OCI-LY7 (cell line): ENCODE results near the gene SPATA3. TPM values are rescaled to one million over a fixed set of nuclear protein-coding genes. Genes with fewer than 3 reads are reported as not detected.
"Not testable (repeated sequence)": the region's sequence is repeated elsewhere in the genome, so short reads cannot be mapped to it uniquely, and the experiment has no call there.

ENCODE experiments used
- BruUV-seq: library from RNA; stranded (reverse); fragments of 400-500 nt; replicated peaks from 2 replicates; lab custom pipeline; 2021; lab: Mats Ljungman, UMichigan
- CTCF ChIA-PET: fragments of 300-600 bp; sonication (Branson Sonifier 250); formaldehyde crosslinking; loops from one replicate; lab custom pipeline; 2022; ENCODE audit warnings: antibody characterized with exemption; ENCODE audit not compliant: unreplicated experiment; lab: Charles Lee
- POLR2A ChIA-PET: fragments of 300-600 bp; sonication (Branson Sonifier 250); formaldehyde crosslinking; loops from one replicate; lab custom pipeline; 2022; ENCODE audit warnings: antibody characterized with exemption; lab: Charles Lee
- DNase-seq: peaks from one replicate; pipeline ENCODE4 v3.0.0-alpha.2; 2015; ENCODE audit warnings: low spot score
- H2AFZ ChIP-seq: fragments of 200-600 bp; sonication (generic), shearing (Covaris generic); 2 replicates; pipeline ENCODE4 v1.6.1; 2014; ENCODE audit warnings: mild to moderate bottlenecking, antibody characterized with exemption, low read length, moderate library complexity
- H3K27ac ChIP-seq: fragments of 200-600 bp; sonication (generic); 2 replicates; pipeline ENCODE4 v1.5.1; 2014; ENCODE audit warnings: mixed run types, low read depth, mild to moderate bottlenecking, moderate library complexity, low read length, inconsistent platforms; ENCODE audit not compliant: poor library complexity, severe bottlenecking
- H3K36me3 ChIP-seq: fragments of 200-600 bp; sonication (generic); 2 replicates; pipeline ENCODE4 v1.6.1; 2014; ENCODE audit warnings: mild to moderate bottlenecking, antibody characterized with exemption, low read length, moderate library complexity, mixed read lengths; ENCODE audit not compliant: insufficient read depth
- H3K4me1 ChIP-seq: fragments of 200-600 bp; sonication (generic); 2 replicates; pipeline ENCODE4 v1.5.1; 2014; ENCODE audit warnings: mild to moderate bottlenecking, low read length; ENCODE audit not compliant: insufficient read depth, poor library complexity, severe bottlenecking
- H3K4me2 ChIP-seq: fragments of 200-600 bp; sonication (generic); 2 replicates; pipeline ENCODE4 v1.6.1; 2014; ENCODE audit warnings: mild to moderate bottlenecking, low read length
- H3K4me3 ChIP-seq: fragments of 200-600 bp; sonication (generic); 2 replicates; pipeline ENCODE4 v1.5.1; 2014; ENCODE audit warnings: mild to moderate bottlenecking, low read depth, low read length; ENCODE audit not compliant: poor library complexity, severe bottlenecking
- H3K79me2 ChIP-seq: fragments of 200-600 bp; sonication (generic); 2 replicates; pipeline ENCODE4 v1.6.1; 2016; ENCODE audit warnings: low read depth, mild to moderate bottlenecking, low read length, moderate library complexity, mixed read lengths; ENCODE audit not compliant: insufficient read depth
- H3K9me2 ChIP-seq: fragments of 200-600 bp; sonication (generic); 2 replicates; pipeline ENCODE4 v1.6.1; 2016; ENCODE audit warnings: mild to moderate bottlenecking, low read length, mixed read lengths; ENCODE audit not compliant: insufficient read depth
- H3K9me3 ChIP-seq: fragments of 200-600 bp; sonication (generic); 2 replicates; pipeline ENCODE4 v1.6.1; 2014; ENCODE audit warnings: mild to moderate bottlenecking, mixed run types, low read length, mixed read lengths
- H4K20me1 ChIP-seq: fragments of 200-600 bp; sonication (generic); 2 replicates; pipeline ENCODE4 v1.6.1; 2014; ENCODE audit warnings: mild to moderate bottlenecking, antibody characterized with exemption, low read length, moderate library complexity, mixed read lengths; ENCODE audit not compliant: insufficient read depth
- EZH2phosphoT487 ChIP-seq: fragments of 200-600 bp; sonication (generic); IDR thresholded peaks from 2 replicates; pipeline ENCODE4 v1.6.1; 2018; ENCODE audit warnings: low read depth, borderline replicate concordance, mild to moderate bottlenecking, mixed run types, antibody characterized with exemption, low read length, moderate library complexity, mixed read lengths
- intact Hi-C: fragments of 100-400 bp; cut with micrococcal nuclease; formaldehyde crosslinking; loops from one replicate; pipeline ENCODE4 v1.10.0; 2022; ENCODE audit not compliant: unreplicated experiment
- total RNA-seq, 2 experiments: library from RNA; depleted of rRNA in 1 of 2; stranded (reverse); fragments of >200 nt in 1 of 2; shearing (Covaris generic) in 1 of 2; gene quantifications; 2 replicates each; pipeline ENCODE4 v1.2.3, GENCODE V29; 2014 to 2022
- TF ChIP-seq, protein P1 (sequence below): fragments of 200-600 bp; sonication (generic); conservative IDR thresholded peaks from 2 replicates; pipeline ENCODE4 v1.5.1; 2014; ENCODE audit warnings: mild to moderate bottlenecking, antibody characterized with exemption, low read length, moderate library complexity, mixed read lengths

SPATA3 gene
- total RNA-seq, 2 experiments from 2014 or later: not detected

DNA sequence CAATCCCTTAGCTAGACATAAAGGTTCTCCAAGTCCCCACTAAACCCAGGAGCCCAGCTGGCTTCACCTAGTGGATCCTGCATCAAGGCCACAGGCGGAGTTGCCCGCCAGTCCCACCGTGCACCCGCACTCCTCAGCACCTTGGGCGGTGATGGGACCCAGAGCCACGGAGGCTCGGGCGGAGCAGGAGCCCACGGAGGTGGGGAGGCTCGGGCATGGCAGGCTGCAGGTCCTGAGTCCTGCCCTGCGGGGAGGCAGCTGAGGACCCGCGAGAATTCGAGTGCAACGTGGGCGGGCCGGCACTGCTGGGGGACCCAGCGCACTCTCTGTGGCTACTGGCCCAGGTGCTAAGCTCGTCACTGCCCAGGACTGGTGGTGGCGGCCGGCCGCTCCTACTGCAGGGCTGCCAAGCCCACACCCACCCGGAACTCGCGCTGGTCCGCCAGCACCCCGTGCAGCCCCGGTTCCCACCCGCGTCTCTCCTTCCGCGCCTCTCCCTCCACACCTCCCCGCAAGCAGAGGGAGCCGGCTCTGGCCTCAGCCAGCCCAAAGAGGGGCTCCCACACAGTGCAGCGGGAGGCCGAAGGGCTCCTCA lies 31.7 kb upstream of the SPATA3 start:
- CTCF ChIA-PET: no interaction called here
- no peak for TF ChIP-seq EZH2phosphoT487
- TF ChIP-seq, protein P1, sequence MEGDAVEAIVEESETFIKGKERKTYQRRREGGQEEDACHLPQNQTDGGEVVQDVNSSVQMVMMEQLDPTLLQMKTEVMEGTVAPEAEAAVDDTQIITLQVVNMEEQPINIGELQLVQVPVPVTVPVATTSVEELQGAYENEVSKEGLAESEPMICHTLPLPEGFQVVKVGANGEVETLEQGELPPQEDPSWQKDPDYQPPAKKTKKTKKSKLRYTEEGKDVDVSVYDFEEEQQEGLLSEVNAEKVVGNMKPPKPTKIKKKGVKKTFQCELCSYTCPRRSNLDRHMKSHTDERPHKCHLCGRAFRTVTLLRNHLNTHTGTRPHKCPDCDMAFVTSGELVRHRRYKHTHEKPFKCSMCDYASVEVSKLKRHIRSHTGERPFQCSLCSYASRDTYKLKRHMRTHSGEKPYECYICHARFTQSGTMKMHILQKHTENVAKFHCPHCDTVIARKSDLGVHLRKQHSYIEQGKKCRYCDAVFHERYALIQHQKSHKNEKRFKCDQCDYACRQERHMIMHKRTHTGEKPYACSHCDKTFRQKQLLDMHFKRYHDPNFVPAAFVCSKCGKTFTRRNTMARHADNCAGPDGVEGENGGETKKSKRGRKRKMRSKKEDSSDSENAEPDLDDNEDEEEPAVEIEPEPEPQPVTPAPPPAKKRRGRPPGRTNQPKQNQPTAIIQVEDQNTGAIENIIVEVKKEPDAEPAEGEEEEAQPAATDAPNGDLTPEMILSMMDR: no peak
- intact Hi-C loops: no loop called here

DNA sequence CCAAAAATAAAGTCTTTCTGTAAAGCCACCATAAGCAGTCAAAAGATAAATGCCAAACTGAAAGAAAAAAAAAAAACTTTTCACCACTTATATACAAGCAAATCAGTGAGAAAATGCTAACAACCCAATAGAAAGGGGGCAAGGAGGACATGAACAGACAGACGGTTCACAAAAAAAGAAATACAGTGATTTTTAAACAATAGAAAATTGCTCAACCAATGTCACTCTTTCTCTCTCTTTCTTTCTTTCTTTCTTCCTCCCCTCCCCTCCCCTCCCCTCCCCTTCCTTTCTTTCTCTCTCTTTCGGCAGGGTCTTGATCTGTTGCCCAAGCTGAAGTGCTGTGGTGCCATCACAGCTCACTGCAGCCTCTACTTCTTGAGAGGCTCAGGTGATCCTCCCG lies 28.8 kb upstream of the SPATA3 start:
- H3K4me2 ChIP-seq: no peak overlapping the region
- H3K36me3 ChIP-seq: no peaks in the 10 kb centered on the region
- H3K9me2 ChIP-seq: no peaks in the 10 kb centered on the region
- intact Hi-C loops: no loop called here
- TF ChIP-seq, protein P1: no peak
- no peak for TF ChIP-seq EZH2phosphoT487
- H3K4me3 ChIP-seq: no peak overlapping the region
- DNase-seq: no peak
- H3K27ac ChIP-seq: no peak overlapping the region
- no peaks in the 10 kb centered on the region for H3K79me2 ChIP-seq
- no peaks in the 10 kb centered on the region for H3K9me3 ChIP-seq
- no peaks in the 10 kb centered on the region for H4K20me1 ChIP-seq
- no peaks in the 10 kb centered on the region for H3K4me1 ChIP-seq
- H2AFZ ChIP-seq: no peak overlapping the region
- BruUV-seq: no TSS peak
- CTCF ChIA-PET: no interaction called here
- POLR2A ChIA-PET: interaction anchor here (1.1 kb wide), 1 partner anchor 26 kb away, joined by 4 read pairs; no protein-coding TSS in a partner anchor

More for the DNA sequence above, 31.7 kb upstream of the SPATA3 start:
- no peak for DNase-seq
- H2AFZ ChIP-seq: no peak overlapping the region
- no peaks in the 10 kb centered on the region for H3K79me2 ChIP-seq
- H3K4me1 ChIP-seq: no peaks in the 10 kb centered on the region
- no peaks in the 10 kb centered on the region for H3K9me2 ChIP-seq
- no peak overlapping the region for H3K27ac ChIP-seq
- POLR2A ChIA-PET: interaction anchor here (0.7 to 1.1 kb wide), 2 partner anchors 40 to 712 kb away, joined by 3 read pairs; no protein-coding TSS in a partner anchor
- H4K20me1 ChIP-seq: no peaks in the 10 kb centered on the region
- H3K4me3 ChIP-seq: no peak overlapping the region
- no TSS peak for BruUV-seq
- H3K36me3 ChIP-seq: no peaks in the 10 kb centered on the region
- H3K4me2 ChIP-seq: no peak overlapping the region
- H3K9me3 ChIP-seq: no peaks in the 10 kb centered on the region

DNA sequence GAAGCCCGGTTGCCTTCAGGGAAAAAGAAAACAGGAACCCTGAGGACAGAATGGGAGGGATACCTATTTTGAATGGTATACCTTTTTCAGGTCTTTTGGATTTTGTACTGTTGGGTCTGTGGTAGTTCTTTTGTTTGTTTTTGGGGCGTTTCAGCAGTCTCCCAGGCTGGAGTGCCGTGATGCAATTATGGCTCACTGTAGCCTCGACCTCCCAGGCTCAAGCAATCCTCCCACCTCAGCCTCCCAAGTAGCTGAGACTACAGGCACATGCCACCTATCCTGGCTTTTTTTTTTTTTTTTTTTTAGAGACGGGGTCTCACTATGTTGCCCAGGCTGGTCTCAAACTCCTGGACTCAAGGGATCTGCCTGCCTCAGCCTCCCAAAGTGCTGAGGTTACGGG lies 27.6 kb upstream of the SPATA3 start:
- H3K36me3 ChIP-seq, H2AFZ ChIP-seq, CTCF ChIA-PET, DNase-seq, H3K4me1 ChIP-seq, H3K27ac ChIP-seq, H3K9me2 ChIP-seq, H3K79me2 ChIP-seq, H3K4me3 ChIP-seq, H3K9me3 ChIP-seq, intact Hi-C loops, H3K4me2 ChIP-seq, BruUV-seq, H4K20me1 ChIP-seq: not testable (repeated sequence)
- POLR2A ChIA-PET: interaction anchor here (0.7 kb wide), 1 partner anchor 1217 kb away, joined by 3 read pairs; no protein-coding TSS in a partner anchor
